GM21381 (cell line): Measurements from ENCODE around the gene PHF11.
A peak's percentile ranks its signal among the peaks of the same experiment; 100 is the strongest.
"Not testable (repeated sequence)": the region's sequence is repeated elsewhere in the genome, so short reads cannot be mapped to it uniquely, and the experiment has no call there.

Source experiments
- ATAC-seq: cut with Tn5 transposase; IDR thresholded peaks from one replicate; pipeline ENCODE4 v1.9.1; 2021; ENCODE audit warnings: mild to moderate bottlenecking, moderate library complexity; ENCODE audit not compliant: unreplicated experiment

PHF11 gene

DNA sequence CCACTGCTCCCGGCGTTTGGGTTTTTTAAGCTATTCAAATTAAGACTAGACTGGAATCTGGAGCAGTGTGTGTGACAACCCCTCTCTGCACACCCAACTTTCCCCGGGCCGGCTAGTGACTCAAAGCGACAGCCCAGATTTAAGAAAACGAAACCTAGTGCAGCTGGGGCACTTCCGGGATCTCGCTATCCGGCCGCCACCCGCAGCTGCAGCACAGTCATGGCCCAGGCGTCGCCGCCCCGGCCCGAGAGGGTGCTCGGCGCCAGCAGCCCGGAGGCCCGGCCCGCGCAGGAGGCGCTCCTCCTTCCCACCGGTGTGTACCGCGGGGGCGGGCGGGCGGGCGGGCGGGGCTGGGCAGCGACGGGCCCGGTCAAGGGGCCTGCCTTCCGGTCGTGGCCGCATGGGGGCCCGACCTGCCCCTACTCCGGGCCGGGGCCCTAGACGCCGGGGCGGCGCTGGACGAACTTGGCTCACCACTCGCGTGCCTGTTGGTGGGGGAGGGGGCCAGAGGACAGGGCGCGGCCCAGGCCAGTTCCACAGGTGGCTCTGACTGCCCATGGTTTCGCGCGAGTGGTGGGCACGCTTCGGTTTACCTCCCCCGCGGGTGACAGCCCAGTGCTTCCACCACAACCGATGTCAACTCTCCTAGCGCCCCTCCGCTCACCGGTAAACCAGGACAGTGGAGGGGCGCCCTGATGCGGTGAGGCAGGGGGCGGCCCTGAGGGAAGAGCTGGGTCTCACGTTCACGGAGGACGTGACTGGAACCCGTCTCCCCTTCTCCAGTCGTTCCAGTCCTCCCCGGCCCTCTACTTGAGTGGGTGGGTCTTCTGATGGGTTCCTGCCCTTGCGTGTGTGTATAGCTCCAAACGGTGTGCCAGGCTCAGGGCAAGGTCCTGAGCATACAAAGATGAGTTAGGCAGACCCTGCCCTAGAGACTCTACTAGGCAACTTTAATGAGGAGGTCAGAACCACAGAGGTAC is at the start of gene PHF11:
PHF11 (plus strand) TSS at position 171 of the 980 bp plus-strand sequence; CDS start at position 220, 49 bp downstream.
- ATAC-seq = peak; percentile 78

DNA sequence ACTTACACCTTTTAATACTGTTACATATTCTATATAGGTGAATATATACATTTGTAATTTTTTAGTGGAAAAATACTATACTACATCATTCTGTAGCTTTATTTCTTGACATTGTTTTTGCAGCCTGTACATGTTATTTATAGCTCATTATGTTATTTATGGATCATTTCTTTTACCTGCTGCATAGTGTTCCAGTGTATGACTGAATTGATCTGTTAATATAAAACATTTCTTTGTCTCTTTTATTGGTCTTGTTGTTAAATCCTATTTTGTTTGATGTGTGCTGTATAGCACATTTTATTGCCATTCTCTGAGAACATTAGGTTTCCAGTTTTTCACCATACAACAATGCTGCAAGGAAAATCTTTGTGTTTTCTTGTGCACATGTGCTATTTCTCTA is 49.3 kb upstream of the PHF11 start:
- no peak for ATAC-seq

DNA sequence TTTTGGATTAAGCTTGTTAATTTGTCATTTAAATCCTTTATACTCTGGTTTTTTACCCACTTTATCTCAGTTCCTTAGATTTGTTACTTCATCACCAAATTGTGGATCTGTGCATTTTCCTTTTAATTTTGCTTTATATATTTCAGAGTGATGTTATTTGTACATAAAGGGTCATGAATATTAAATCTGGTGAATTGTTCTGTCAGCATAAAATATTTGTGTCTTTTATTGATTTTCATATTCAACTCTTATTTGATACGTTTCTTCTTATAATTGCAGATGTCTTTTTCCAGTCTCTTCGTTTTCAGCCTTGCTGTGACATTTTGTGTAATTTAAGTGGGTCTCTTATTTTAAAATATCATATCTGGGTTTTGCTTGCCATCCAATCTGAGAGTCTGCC is 47.0 kb upstream of the PHF11 start:
- ATAC-seq = no peak

DNA sequence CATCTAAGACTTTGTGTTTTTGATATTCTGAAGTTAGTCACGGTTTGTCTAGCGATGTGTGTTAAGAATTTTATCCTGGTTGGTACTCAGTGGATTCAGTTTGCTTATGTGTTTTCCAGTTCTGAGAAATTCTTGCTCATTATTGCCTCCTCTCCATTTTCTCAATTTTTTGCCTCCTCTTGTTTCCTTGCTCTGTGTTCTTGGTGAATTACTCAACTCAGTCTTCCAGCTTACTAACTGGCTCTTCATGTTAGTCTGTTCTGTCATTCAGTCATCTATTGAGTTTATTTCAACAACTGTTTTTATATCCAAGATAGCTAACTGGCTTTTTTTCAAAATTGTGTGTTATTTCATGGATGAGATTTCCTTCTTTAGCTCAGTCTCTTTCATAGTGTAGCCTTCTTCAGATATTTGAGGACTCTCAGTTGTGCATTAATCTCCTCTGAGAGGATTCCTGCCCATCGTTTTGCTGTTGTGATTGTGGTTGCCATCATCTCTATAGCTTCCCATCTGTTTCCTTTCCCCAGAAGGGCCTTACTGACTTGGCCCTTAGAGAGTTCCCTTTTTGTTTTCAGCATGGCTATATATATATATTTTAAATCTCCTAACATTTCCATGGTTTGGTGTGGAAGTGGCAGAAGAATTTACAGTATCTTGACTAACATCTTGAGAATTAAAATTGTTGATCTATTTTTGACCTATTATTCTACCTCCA is 45.5 kb upstream of the PHF11 start:
- ATAC-seq = no peak

DNA sequence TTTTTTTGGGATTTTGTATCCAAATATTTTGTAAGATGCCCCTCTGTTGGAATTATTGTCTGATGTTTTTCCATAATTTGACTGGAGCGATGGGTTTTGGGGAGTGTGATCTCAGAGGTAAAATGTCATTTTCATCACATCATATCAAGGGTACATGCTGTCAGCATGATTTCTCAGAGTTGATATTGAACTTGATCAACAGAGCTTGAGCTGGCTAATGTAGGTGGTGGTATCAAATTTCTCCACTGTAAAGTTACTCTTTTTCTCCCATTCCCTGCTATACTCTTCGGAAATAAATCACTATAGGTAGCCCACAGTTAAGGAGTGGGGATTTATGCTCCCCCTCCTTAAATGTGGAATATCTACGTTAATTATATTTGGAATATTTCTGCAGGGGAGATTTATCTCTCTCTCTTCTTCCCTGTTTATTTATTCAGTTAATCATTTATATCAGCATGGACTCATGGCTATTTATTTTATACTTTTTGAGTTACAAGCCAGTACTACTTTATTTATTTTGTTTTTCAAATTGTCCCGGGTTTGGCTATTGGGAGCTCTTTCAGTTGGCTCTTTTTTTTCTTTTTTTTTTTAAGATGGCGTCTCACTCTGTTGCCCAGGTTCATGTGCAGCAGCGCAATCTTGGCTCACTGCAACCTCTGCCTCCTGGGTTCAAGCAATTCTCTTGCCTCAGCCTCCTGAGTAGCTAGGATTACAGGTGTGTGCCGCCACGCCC is 42.9 kb upstream of the PHF11 start:
- no peak for ATAC-seq

DNA sequence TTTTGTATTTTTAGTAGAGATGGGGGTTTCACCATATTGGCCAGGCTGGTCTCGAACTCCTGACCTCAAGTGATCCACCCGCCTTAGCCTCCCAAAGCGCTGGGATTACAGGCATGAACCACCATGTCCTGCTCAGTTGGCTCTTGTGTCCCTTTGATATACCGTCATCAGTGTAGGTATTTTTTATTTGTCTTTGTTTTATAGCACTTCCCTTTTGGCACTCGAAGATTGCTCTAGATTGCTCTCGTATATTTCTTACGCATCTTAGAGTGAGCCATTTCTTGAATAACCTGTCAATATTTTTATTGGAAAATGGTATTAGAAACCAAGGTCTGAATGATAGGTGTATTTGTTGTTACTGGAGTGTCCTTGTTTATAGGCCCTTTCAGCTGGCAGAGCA is 42.3 kb upstream of the PHF11 start:
- no peak for ATAC-seq

DNA sequence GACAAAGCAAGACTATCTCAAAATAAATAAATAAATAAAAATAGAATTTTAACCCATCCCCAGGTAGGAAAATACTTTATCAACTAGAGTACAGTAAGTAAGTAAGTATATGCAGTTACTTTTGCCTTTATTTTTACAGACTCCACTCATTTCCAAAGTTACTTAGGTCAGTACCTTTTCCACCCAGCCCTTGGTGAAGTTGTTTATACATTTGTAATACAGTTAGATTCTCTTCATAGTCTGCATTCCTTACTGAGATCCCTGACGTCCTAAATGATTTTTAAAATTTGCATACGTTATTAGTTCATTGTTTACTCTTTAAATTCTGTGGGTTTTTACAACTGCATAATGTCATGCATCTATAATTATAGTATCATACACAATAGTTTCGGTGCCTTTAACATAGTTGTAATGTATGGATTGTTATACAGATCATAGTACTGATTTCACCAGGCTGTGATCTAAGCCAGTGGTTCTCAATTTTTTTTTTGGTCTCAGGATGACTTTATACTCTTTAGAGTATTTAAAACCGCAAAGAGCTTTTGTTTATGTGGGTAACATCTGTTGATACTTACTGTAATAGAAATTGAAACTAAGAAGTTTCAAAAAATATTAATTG is 41.3 kb upstream of the PHF11 start:
- ATAC-seq = peak; percentile 93

DNA sequence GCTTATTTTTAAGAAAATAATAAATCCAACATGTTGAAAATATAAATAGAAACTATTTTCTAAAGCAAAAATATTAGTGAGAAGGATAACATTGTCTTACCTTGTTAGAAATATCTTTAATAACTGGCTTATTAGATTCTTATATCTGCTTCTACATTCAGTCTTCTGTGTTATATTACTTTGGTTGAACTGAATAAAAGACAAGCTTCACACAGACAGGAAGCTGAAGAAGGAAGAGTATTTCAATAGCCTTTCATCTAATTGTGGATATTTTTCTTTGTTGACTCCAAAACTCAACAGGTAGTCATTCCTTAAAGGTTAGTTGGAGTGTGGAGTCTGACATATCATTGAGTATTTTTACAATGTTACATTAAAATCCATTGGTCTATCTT is 40.8 kb upstream of the PHF11 start:
- peak; percentile 24 for ATAC-seq

DNA sequence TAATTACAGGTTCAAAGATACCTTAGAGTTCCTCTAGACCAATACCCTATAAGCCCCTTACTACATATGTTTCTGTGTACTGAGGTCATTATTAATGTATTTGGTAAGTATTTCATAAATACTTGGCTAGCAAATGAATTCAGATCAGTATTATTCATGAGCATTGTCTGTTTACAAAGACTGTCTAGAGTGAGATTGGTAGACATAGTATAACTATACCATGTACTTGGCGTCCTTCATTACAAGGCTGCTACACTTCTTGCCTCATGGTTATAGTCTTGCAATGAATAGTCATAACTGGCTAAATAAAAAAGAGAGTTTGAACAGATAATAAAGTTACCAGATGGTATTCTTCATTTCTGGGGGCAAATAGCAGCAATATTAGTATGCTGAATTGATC is 39.6 kb upstream of the PHF11 start:
- ATAC-seq = no peak

DNA sequence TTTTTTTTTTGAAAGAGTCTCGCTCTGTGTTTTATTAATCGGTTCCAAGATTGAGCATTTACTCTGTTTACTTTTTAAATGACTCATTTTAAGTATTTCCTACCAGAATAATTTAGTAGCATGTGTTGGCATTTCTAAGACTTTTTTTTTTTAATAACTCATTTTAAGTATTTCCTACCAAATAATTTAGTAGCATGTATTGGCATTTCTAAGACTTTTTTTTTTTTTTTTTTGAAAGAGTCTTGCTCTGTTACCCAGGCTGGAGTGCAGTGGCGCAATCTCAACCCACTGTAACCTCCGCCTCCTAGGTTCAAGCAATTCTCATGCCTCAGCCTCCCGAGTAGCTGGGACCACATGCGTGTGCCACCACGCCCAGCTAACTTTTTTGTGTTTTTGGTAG is 38.5 kb upstream of the PHF11 start:
- no peak for ATAC-seq

DNA sequence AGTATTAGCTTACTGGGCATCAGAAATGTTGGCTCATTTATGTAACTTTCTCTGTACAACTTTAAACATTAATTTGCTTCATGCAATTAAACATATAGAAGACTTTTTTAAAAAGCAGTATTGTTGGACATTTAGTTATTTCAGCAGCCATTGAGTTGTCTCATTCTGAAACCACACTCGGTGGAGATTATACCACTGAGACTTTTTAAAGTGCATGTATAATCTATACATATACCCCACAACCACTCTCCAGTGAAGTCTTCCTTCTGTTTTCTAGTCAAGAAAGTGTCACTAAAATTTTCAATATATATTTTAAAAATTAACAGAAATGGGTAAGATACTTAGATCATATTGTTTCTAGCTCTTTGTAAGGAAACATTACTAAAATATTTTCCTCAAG is 36.2 kb upstream of the PHF11 start:
- no peak for ATAC-seq

DNA sequence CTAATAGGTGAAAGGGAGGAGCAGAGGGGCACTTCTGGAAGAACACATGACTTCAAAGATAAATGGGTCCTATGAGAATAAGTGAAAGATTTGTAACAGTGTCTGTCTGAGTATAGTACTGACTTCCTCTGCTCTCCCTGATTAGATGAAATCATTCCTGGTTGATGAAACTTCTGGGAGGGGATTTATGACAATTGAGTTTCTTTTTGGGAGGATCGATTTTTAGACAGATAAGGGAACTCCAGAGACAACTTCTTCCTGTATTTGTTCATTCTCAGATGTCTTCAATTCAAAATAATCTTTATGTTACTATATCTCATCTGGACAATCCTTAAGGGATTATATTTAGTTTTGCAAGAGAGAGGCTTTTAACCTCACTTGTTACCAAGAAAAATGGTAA is 31.7 kb upstream of the PHF11 start:
- ATAC-seq = no peak

DNA sequence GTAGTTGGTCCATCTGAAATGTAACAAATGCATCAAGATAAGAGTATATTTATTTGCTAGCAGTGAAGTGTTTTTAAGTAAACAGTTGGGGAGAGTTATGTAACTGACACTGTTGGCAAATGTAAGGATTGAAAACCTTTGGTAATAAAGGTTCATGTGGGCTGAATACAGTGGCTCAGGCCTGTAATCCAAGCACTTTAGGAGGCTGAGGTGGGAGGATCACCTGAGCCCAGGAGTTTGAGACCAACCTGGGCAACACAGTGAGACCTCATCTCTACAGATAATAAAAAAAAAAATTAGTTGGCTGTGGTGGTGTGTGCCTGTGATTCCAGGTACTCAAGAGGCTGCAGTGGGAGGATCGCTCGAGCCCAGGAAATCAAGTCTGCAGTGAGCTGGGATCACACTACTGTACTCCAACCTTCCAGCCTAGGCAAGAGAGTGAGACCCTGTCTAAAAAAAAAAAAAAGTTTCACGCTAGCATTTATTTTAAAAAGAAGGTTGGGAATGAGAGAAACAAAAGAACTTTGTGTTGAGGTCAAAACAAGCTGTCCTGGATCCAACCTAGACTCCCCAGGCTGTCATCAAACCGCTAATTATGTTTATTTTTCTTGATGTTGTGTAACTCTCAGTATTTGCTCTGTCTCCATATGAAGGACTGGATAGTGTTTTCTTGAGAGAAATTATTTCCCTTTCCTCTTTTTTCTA is 31.0 kb upstream of the PHF11 start:
- ATAC-seq = no peak

DNA sequence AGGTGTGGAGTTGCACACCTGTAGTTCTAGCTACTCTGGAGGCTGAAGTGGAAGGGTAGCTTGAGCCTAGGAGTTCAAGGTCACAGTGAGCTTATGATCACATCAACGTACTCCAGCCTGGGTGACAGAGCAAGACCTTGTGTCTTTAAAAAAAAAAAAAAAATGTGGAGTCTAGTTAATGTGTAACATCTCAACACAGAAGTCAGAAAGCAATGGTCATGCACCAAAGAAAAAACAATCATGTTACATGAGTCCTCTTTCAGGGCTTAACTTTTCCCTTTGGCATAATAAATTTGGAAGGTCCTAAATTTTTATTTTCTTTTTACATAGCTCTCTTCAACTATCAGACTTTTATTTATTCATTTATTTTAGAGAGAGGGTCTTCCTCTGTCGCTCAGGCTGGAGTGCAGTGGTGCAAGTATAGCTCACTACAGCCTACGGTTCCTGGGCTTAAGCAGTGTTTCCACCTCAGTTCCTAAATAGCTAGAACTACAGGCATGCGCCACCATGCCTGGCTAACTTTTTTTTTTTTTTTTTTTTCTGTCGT is 29.4 kb upstream of the PHF11 start:
- no peak for ATAC-seq

DNA sequence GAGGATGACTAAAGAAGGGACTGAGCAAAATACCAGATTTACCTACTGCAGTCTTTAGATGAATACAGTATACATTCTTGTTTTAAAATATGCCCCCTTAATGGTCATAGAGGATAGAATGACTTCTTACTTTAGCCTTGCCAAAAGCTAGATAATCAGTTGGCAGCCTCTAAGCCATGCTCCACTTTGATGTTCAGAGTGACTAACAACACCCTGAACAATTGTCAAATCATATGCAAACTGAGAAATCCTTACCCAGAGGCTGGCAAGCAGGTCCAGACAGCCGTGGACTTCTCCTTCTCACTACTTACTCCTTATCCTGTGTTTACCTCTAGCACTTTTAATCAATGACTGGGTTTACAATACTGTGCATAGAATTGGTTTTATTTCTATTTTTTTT is 23.6 kb upstream of the PHF11 start:
- no peak for ATAC-seq

DNA sequence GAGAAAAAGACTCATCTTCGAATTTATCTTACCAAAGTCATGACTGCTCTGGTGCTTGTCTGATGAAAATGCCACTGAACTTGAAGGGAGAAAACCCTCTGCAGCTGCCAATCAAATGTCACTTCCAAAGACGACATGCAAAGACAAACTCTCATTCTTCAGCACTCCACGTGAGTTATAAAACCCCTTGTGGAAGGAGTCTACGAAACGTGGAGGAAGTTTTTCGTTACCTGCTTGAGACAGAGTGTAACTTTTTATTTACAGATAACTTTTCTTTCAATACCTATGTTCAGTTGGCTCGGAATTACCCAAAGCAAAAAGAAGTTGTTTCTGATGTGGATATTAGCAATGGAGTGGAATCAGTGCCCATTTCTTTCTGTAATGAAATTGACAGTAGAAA is 19.2 kb upstream of the PHF11 start:
- no peak for ATAC-seq

DNA sequence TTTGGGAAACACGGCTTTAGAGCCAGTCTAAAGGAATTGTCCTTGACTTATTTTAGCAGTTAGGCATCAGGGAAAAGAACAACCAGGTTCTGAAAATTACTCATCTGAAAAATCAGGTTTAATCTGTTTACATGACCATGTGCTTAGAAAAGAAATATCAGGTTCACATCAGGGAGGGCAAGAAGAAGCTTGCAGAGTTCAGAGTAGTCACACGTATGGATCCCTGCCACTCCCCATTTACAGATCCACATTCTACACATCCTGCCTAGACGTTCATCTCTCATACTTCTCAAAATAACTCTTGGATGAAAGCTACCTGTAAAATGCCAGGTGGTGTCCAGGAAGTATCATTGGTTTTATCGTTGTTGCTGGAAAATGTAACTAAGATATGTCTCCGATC is 14.0 kb upstream of the PHF11 start:
- ATAC-seq = no peak

DNA sequence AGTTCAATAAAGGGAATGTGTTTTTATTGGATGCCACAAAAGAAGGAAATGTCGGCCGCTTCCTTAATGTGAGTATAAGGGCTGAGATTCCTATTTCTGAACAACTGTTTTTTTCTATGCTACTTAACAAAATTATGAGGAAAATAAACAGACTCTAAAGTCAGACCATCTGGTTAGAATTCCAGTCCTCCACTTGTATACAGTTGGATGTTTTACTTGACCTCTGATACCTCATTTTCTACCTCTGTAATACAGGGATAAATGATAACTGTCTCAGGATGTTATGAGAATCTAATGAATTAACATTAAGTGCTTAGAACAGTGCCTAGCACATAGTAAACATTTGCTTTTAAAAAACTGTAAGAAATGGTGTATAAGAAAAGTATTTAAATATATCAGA is 7.2 kb upstream of the PHF11 start:
- no peak for ATAC-seq

DNA sequence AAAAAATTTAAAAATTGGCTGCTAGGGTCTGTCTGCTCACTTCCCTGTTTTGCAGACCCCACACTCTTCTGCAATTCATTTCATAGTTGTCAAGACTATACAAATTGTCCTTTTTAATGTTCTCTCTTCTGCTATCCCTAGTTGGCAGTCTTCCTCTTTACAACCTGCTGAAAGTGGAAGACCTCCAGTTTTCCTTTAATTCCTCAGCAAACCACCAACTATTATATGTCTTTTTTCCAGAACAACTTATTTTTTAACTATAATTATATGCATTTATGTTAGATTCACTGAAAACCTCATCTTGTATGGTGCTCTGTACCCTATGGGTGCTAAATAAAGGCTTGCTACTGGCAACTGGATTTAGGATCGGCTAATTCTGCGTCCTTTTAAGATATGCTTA is 1.1 kb upstream of the PHF11 start:
- no peak for ATAC-seq

DNA sequence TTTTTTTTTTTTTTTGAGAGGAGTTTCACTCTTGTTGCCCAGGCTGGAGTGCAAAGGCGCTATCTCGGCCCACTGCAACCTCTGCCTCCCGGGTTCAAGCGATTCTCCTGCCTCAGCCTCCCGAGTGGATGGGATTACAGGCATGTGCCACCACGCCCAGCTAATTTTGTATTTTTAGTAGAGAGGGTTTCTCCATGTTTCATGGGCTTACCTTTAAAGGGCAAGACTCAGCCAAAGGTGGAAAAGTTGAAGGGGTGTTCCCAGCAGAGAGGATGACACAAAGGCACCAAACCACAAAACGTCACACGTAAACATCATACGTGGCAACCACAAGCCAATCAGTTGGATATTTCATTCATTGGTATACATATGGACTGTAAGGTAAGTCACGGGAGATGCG is 1.1 kb downstream of the PHF11 start:
- ATAC-seq = not testable (repeated sequence)
